Activated CD8-positive, alpha-beta T cell treated with anti-CD3 and anti-CD28 coated beads, Interleukin-2, amount 10 ng/mL, durations not matched to agents 7 days and 5 days (primary cell): ENCODE results near the gene CCN5. TPM values are rescaled to one million over a fixed set of nuclear protein-coding genes. Genes with fewer than 3 reads are reported as not detected.

Source experiments
- ATAC-seq: fragments of 150-1000 bp; cut with Tn5 transposase; one replicate; pipeline ENCODE4 v1.10.0; 2021; ENCODE audit warnings: moderate library complexity
- CTCF ChIA-PET: fragments of 350-600 bp; sonication (Branson Sonifier 250); formaldehyde crosslinking; loops from one replicate; lab custom pipeline; 2021; ENCODE audit warnings: antibody characterized with exemption; lab: Charles Lee
- POLR2A ChIA-PET: fragments of 350-600 bp; sonication (Branson Sonifier 250); formaldehyde crosslinking; loops from one replicate; lab custom pipeline; 2021; ENCODE audit warnings: antibody characterized with exemption; lab: Charles Lee
- DNase-seq: peaks from one replicate; pipeline ENCODE4 v3.0.0-alpha.2; 2020
- H3K27ac Mint-ChIP-seq: one replicate; pipeline ENCODE4 v1.8.0; 2021; ENCODE audit warnings: mild to moderate bottlenecking, mixed read lengths
- H3K27me3 Mint-ChIP-seq: one replicate; pipeline ENCODE4 v1.8.0; 2021; ENCODE audit warnings: low read depth, mixed read lengths
- H3K36me3 Mint-ChIP-seq: one replicate; pipeline ENCODE4 v1.8.0; 2021; ENCODE audit warnings: low read depth, mixed read lengths
- H3K4me1 Mint-ChIP-seq: one replicate; pipeline ENCODE4 v1.8.0; 2021; ENCODE audit warnings: low read depth, mixed read lengths
- H3K4me3 Mint-ChIP-seq: one replicate; pipeline ENCODE4 v1.8.0; 2021; ENCODE audit warnings: mild to moderate bottlenecking, mixed read lengths
- H3K9me3 Mint-ChIP-seq: one replicate; pipeline ENCODE4 v1.8.0; 2022; ENCODE audit warnings: mixed read lengths; ENCODE audit not compliant: insufficient read depth
- total RNA-seq, 2 experiments: library from RNA; stranded (reverse); gene quantifications; one replicate each; pipeline ENCODE4 v1.2.3, GENCODE V29; 2021

Gene CCN5
- total RNA-seq, 2 experiments from 2014 or later, result not detected

DNA sequence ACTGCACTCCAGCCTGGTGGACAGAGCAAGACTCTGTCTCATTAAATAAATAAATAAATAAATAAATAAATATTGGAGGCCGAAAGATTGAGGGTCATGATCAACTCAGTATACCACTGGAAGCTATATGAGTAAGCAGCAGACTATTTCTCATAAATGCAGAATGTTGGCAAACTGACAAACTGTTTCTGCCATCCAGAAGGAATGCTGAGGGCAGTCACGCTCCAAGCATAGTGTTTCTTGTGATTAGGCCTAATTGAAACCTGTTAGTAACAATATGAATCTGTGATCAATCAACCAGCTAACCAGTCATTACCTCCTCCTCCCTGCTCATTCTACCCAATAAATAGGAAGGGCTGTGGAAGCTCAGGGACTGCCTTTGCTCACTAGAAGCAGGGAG is 15.3 kb downstream of the CCN5 start:
- H3K36me3 Mint-ChIP-seq, result no peaks in the 10 kb centered on the region
- no peaks in the 10 kb centered on the region for H3K27me3 Mint-ChIP-seq
- H3K27ac Mint-ChIP-seq, result no peak overlapping the region
- no peak for DNase-seq
- CTCF ChIA-PET, result interaction anchor here (0.9 to 1.1 kb wide), 2 partner anchors 346 to 513 kb away, joined by 3 read pairs; no protein-coding TSS in a partner anchor
- no peaks in the 10 kb centered on the region for H3K9me3 Mint-ChIP-seq
- no peak overlapping the region for H3K4me3 Mint-ChIP-seq
- POLR2A ChIA-PET, result no interaction called here
- peaks cover 6% of the 10 kb centered on the region for H3K4me1 Mint-ChIP-seq
- ATAC-seq, result no peak

DNA sequence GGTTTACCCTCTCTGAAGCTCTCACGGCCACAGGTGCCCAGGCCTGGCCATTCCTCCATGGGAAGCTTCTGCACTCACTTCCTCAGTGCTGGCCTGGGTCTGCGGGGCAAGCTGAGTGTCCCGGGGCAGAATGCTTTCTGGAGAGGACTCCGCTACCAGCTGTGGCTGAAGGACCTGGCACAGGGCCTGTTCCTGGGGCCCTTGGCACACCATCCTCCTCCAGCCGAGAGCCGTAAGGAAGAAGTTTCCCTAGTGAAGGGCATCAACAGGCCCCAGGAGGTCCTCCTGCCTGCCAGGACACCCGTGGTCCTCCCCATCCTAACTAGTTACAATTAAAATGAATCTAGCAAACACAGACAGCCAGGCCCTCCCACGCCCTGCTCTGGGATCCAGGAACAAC is 16.5 kb downstream of the CCN5 start:
- no peaks in the 10 kb centered on the region for H3K27me3 Mint-ChIP-seq
- ATAC-seq, result no peak
- no peak overlapping the region for H3K4me3 Mint-ChIP-seq
- peaks cover 14% of the 10 kb centered on the region for H3K4me1 Mint-ChIP-seq
- POLR2A ChIA-PET, result no interaction called here
- no peaks in the 10 kb centered on the region for H3K9me3 Mint-ChIP-seq
- no peak overlapping the region for H3K27ac Mint-ChIP-seq
- peaks cover 2% of the 10 kb centered on the region for H3K36me3 Mint-ChIP-seq
- no peak for DNase-seq
- CTCF ChIA-PET, result interaction anchor here (0.7 to 3.1 kb wide), 6 partner anchors 27 to 515 kb away, joined by 3 to 68 read pairs (median 4); no protein-coding TSS in a partner anchor

DNA sequence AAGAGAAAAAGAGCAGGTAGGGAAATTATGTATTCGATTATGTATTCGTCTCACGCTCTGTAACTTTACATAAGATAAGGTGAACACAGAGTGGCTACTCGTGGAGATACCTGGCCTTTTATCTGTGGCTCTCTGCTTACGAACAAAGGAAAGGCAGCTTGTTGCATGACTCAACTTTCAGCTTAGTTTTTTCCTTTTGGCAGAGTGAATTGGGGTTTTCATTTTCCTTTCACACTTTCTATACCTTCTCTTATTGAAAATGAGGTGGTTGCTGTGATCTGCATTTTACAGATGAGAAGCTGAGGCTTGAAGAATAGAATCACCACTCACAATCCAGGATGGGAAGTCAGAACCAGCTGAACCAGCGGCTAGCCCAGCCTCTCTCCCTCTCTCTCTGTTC is 17.2 kb downstream of the CCN5 start:
- Mint-ChIP-seq H3K27me3 (no peaks in the 10 kb centered on the region), H3K27ac (no peak overlapping the region), H3K4me1 (peaks cover 17% of the 10 kb centered on the region), H3K9me3 (peaks cover 2% of the 10 kb centered on the region), H3K36me3 (peaks cover 2% of the 10 kb centered on the region), H3K4me3 (no peak overlapping the region)
- ChIA-PET POLR2A (no interaction called here), CTCF (interaction anchor here (0.7 to 3.1 kb wide), 9 partner anchors 15 to 515 kb away, joined by 3 to 68 read pairs (median 4); no protein-coding TSS in a partner anchor)
- no peak for ATAC-seq
- DNase-seq, result no peak

DNA sequence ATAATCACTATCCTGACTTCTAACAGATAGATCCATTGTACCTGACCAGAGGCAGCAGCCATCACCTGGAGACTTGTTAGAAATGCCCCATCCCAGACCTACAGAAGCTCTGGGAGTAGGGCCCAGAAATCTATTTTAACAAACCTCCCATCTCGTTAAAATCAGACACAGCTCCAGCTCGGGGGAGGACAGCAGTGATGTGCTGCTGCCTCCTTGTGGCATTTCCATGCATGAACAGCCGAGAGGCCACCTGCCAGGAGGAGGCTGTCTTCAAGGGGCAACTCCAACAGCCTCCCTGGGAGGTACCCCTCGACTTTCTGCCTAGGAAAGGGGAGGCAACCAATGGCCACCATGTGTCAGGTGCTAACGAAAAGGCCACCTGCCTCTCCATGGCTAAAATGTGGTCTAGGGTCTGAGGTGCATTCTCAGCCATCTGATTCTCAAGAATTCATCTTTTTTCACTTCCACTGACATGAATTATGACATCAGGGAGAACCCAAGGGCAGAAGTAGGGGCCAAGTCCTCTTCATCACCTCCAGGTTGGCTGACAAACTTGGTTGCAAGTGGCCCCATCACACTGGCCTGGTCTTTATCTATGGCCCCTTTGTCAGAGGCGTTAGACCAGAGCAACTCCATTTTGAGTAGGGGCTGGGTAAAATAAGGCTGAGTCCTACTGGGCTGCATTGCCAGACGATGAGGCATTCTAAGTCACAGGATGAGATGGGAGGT is 18.3 kb downstream of the CCN5 start:
- no peak overlapping the region for H3K27ac Mint-ChIP-seq
- peaks cover 6% of the 10 kb centered on the region for H3K9me3 Mint-ChIP-seq
- H3K4me3 Mint-ChIP-seq, result no peak overlapping the region
- ATAC-seq (peak; percentile 83), DNase-seq (peak; percentile 75)
- CTCF ChIA-PET, result interaction anchor here (0.7 to 3.1 kb wide), 9 partner anchors 10 to 352 kb away, joined by 3 to 68 read pairs (median 4); no protein-coding TSS in a partner anchor
- peaks cover 18% of the 10 kb centered on the region for H3K4me1 Mint-ChIP-seq
- POLR2A ChIA-PET, result no interaction called here
- H3K36me3 Mint-ChIP-seq, result peaks cover 2% of the 10 kb centered on the region
- H3K27me3 Mint-ChIP-seq, result no peaks in the 10 kb centered on the region

DNA sequence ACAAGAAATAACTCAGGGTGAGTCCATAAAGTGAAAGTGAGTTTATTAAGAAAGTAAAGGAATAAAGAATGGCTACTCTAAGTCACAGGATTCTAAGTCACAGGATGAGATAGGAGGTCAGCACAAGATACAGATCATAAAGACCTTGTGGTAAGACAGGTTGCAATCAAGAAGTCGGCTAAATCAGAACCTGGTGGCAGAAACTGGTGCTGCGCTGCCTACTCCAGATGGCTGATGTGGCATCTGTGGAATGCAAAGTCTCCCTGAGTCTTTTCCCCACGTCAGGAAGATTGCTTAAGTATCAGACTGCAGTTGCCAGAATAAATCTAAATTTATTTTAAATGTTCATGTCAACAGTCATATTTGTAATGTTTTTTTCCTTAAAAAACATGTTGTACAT is 19.8 kb downstream of the CCN5 start:
- Mint-ChIP-seq H3K36me3 (peaks cover 2% of the 10 kb centered on the region), H3K9me3 (peaks cover 6% of the 10 kb centered on the region), H3K4me1 (peaks cover 22% of the 10 kb centered on the region), H3K4me3 (no peak overlapping the region), H3K27me3 (no peaks in the 10 kb centered on the region), H3K27ac (no peak overlapping the region)
- POLR2A ChIA-PET, result no interaction called here
- CTCF ChIA-PET, result interaction anchor here (0.7 kb wide), 1 partner anchor 9 kb away, joined by 3 read pairs; no protein-coding TSS in a partner anchor
- DNase-seq, result no peak
- no peak for ATAC-seq

DNA sequence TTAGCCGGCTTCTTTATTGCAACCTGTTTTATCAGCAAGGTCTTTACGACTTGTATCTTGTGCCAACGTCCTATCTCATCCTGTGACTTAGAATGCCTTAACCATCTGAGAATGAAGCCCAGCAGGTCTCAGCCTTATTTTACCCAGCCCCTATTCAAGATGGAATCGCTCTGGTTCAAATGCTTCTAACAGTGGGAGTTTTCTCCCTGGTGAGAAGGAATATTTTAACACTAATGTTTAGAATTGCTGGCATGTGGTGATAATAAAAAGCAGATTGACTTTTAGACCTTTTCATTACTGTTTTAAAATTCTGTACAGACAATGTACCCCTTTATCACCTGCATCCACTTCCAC is 20.6 kb downstream of the CCN5 start:
- peaks cover 22% of the 10 kb centered on the region for H3K4me1 Mint-ChIP-seq
- peaks cover 6% of the 10 kb centered on the region for H3K9me3 Mint-ChIP-seq
- H3K36me3 Mint-ChIP-seq, result peaks cover 2% of the 10 kb centered on the region
- CTCF ChIA-PET, result no interaction called here
- H3K27me3 Mint-ChIP-seq, result no peaks in the 10 kb centered on the region
- POLR2A ChIA-PET, result no interaction called here
- H3K27ac Mint-ChIP-seq, result peak overlapping the region; percentile 80
- ATAC-seq, result no peak
- DNase-seq, result no peak
- H3K4me3 Mint-ChIP-seq, result peak overlapping the region; percentile 62

DNA sequence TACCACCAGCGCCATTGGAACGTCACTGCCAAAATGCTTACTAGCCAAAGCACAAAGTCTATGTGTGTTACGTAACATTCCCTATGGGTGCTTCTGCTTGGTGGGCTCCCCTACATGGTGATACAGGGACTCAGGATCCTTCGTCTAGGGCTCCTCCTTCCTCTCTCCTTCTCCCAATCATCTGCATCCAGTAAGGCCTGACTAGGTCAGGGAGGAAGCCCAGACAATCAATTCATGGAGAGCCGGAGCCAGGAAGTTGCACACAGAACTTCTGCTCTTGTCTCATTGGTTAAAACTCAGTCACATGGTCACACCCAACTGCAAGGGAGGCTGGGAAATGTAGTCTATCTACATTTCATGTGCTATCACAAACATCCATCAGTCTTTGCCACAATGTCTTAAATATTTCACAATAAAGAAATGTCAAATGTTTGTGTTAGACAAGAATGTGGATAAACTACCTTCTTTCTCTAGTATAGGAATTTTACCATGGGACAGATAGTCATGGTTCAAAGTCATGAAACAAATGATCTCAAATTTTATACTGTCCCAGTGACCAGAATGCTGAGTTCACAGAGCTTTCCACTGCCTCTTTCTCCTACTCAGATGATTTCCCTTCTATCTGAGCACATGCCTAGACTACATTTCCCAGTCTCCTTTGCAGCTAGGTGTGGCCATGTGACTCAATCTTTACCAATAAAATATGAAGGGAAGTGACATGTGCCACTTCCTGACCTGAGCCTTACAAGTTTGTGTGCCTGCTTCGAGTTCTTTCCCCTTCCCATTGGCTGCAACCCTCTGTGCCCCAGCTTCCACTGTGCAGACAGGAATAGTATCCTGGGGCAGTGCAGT is 21.2 kb downstream of the CCN5 start:
- ChIA-PET POLR2A (no interaction called here), CTCF (interaction anchor here (1.2 to 2.7 kb wide), 5 partner anchors 11 to 347 kb away, joined by 3 to 10 read pairs (median 5); no protein-coding TSS in a partner anchor)
- ATAC-seq (peak; percentile 50), DNase-seq (peak; percentile 52)
- Mint-ChIP-seq H3K27ac (peak overlapping the region; percentile 80), H3K36me3 (peaks cover 2% of the 10 kb centered on the region), H3K4me1 (peaks cover 22% of the 10 kb centered on the region), H3K27me3 (no peaks in the 10 kb centered on the region), H3K9me3 (peaks cover 6% of the 10 kb centered on the region), H3K4me3 (peak overlapping the region; percentile 62)

DNA sequence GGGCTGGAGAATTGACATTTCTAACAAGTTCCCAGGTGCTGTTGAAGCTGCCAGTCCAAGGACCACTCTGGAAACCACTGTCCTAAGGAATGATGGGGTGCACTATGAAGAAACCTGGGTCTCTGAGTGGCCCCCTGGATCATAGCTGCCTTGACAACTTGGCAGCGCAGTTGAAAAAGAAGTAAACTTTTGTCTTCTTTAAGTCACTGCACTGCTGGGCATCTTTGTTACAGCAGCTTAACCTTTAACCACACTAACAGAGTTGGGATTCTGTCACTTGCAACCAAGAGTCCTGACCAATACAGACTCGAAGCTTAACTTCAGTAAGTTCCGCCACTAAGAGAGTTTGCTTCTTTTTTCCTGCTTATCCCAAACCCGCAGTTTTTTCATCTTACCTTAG is 21.9 kb downstream of the CCN5 start:
- no peaks in the 10 kb centered on the region for H3K27me3 Mint-ChIP-seq
- H3K4me3 Mint-ChIP-seq, result no peak overlapping the region
- peaks cover 22% of the 10 kb centered on the region for H3K4me1 Mint-ChIP-seq
- POLR2A ChIA-PET, result no interaction called here
- ATAC-seq (no peak), DNase-seq (no peak)
- peaks cover 6% of the 10 kb centered on the region for H3K9me3 Mint-ChIP-seq
- H3K27ac Mint-ChIP-seq, result no peak overlapping the region
- H3K36me3 Mint-ChIP-seq, result peaks cover 2% of the 10 kb centered on the region
- CTCF ChIA-PET, result interaction anchor here (1.2 to 2.7 kb wide), 5 partner anchors 10 to 348 kb away, joined by 3 to 10 read pairs (median 5); no protein-coding TSS in a partner anchor

DNA sequence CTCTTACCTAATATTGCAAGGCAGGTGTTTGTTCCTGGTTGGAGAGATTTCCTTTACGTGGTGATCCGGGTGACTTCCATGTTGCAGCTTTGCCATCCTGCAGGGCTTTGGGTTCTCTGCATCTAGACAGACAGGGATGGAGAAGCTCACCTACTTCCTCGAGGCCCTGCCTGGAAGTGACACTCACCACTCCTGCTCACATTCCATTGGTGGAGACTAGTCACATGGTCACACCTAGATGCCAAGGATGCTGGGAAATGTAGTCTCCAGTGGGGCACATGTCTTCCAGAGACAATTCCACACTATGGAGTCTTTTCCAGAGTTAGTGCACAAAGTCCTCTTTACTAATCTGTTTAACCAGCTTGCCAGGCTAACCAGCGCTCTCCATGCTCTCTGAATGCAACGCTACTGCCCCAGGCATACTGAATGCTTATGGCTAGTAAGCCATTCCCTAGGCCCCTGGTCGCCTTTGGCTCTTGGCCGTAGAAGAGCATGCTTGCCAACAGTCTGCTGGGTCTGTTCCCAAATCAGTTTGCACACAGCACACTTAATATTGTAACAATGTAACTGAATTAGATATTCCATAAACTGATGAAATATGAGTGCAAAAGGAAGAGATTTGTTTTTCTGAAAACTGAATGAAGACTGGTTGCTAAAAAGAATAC is 23.8 kb downstream of the CCN5 start:
- H3K27me3 Mint-ChIP-seq, result peaks cover 2% of the 10 kb centered on the region
- peaks cover 2% of the 10 kb centered on the region for H3K36me3 Mint-ChIP-seq
- H3K9me3 Mint-ChIP-seq, result peaks cover 6% of the 10 kb centered on the region
- DNase-seq (peak; percentile 75), ATAC-seq (peak; percentile 70)
- H3K4me3 Mint-ChIP-seq, result peak overlapping the region; percentile 55
- POLR2A ChIA-PET, result interaction anchor here (0.7 kb wide), 1 partner anchor 55 kb away, joined by 3 read pairs; no protein-coding TSS in a partner anchor
- CTCF ChIA-PET, result interaction anchor here (0.8 to 2.7 kb wide), 4 partner anchors 9 to 128 kb away, joined by 3 to 8 read pairs (median 6); no protein-coding TSS in a partner anchor
- H3K4me1 Mint-ChIP-seq, result peaks cover 16% of the 10 kb centered on the region
- no peak overlapping the region for H3K27ac Mint-ChIP-seq

DNA sequence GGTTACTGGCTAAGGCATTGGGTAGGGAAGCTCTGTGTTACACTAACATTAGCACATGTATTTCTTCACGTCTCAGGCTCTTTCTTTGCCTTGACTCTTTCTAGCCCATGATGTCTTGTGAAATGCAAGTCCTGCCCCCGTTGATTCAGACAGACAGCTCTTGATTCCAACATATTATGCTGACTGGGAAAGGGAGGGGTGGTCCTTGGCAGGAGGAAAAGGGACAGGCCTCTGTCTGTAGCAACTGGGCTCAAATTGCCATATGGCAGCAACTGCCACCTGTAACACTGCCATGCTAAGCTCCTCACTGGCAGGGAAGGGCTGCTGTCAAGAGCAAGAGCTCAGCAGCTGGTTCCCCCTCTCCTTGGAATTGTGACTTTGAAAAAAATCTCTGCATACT is 24.8 kb downstream of the CCN5 start:
- Mint-ChIP-seq H3K4me1 (peaks cover 16% of the 10 kb centered on the region), H3K9me3 (peaks cover 6% of the 10 kb centered on the region), H3K27me3 (peaks cover 10% of the 10 kb centered on the region), H3K36me3 (peaks cover 2% of the 10 kb centered on the region), H3K27ac (no peak overlapping the region), H3K4me3 (no peak overlapping the region)
- DNase-seq (no peak), ATAC-seq (no peak)
- ChIA-PET CTCF (no interaction called here), POLR2A (no interaction called here)

DNA sequence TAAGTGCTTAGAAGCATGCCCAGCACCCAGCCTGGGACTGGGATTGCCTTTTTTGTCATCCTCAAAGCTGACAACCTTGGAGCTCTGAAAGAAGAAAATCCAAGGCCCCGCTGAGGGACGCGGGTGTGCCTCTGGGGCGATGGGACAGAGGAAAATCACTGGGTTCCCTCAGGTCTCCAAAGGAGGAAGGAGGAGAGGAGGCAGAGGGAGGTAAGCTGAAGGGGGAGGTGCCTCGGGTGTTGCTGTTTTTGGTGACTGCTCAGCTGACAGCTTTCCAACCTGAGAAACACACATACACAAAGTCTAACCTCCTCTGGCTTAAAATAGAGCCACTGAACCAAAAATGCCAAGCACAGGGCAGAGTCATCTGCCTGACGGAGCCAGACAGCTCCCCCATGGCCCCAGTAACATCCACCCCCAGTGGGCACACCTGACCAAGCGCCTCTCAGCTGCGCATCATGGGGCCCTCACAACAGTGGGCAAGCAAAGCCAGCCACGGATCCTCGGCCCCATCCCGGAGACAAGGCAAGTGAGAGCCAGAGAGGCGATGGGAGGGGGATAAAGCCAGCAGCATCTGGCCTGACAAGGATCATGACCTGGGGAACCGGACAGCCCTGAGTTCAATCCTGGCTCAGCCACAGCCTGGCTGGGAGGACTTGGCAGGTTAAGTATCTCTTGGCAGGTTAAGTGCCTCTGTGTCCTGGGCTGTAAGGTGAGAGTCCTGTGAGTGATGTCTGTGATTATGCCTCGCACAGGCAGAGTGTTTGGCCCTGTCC is 27.3 kb downstream of the CCN5 start:
- no peak for ATAC-seq
- peaks cover 11% of the 10 kb centered on the region for H3K4me1 Mint-ChIP-seq
- no peak overlapping the region for H3K4me3 Mint-ChIP-seq
- H3K27ac Mint-ChIP-seq, result no peak overlapping the region
- peaks cover 2% of the 10 kb centered on the region for H3K9me3 Mint-ChIP-seq
- H3K27me3 Mint-ChIP-seq, result peaks cover 25% of the 10 kb centered on the region
- ChIA-PET CTCF (interaction anchor here (2.3 kb wide), 1 partner anchor 57 kb away, joined by 10 read pairs; no protein-coding TSS in a partner anchor), POLR2A (no interaction called here)
- H3K36me3 Mint-ChIP-seq, result no peaks in the 10 kb centered on the region
- DNase-seq, result no peak
